RWPE1 (cell line): ENCODE data around the gene NCAM1.
"Not testable (repeated sequence)": the region's sequence is repeated elsewhere in the genome, so short reads cannot be mapped to it uniquely, and the experiment has no call there.

Source experiments
- CTCF ChIA-PET: fragments of 350-600 bp; sonication (Branson Sonifier 250); formaldehyde crosslinking; extraction: SDS; loops from one replicate; lab custom pipeline; 2021; lab: Yijun Ruan, JAX
- POLR2A ChIA-PET: fragments of 400-600 bp; formaldehyde crosslinking; extraction: SDS; loops from one replicate; lab custom pipeline; 2020; ENCODE audit warnings: antibody characterized with exemption; ENCODE audit not compliant: low non-redundant PET; lab: Yijun Ruan, JAX
- DNase-seq: peaks from one replicate; pipeline ENCODE4 v3.0.0; 2012; ENCODE audit warnings: low spot score
- H3K27ac ChIP-seq: fragments of 450-650 bp; 2 replicates; pipeline ENCODE4 v1.5.1; 2017
- CTCF ChIP-seq: fragments of 450-650 bp; conservative IDR thresholded peaks from 2 replicates; pipeline ENCODE4 v1.5.1; 2017; ENCODE audit warnings: low read depth, mild to moderate bottlenecking

NCAM1 gene

DNA sequence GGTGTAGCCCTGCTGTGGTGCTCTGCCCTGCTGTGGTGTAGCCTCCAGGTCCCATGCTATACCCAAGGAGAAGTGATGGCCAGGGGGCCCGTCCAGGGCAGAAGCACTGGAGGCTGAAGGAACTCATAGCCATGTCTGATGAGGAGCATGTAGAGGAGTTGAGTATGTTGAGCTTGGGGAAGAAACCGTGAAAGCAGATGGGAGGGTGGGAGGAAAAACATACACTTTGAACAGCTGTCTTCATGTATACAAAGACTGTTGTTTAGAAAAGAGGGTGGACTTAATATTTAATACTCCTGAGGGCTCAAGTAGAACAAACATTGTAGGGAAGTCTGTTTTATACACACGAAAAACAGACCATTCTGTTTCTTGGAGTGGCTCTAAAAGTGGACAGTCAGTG, 326.6 kb downstream of the NCAM1 start:
- ChIA-PET POLR2A (no interaction called here), CTCF (interaction anchor here (0.6 to 0.7 kb wide), 2 partner anchors 298 to 884 kb away, joined by 3 to 4 read pairs; no protein-coding TSS in a partner anchor)
- no peak for DNase-seq
- H3K27ac ChIP-seq: no peak overlapping the region
- no peak for TF ChIP-seq CTCF

DNA sequence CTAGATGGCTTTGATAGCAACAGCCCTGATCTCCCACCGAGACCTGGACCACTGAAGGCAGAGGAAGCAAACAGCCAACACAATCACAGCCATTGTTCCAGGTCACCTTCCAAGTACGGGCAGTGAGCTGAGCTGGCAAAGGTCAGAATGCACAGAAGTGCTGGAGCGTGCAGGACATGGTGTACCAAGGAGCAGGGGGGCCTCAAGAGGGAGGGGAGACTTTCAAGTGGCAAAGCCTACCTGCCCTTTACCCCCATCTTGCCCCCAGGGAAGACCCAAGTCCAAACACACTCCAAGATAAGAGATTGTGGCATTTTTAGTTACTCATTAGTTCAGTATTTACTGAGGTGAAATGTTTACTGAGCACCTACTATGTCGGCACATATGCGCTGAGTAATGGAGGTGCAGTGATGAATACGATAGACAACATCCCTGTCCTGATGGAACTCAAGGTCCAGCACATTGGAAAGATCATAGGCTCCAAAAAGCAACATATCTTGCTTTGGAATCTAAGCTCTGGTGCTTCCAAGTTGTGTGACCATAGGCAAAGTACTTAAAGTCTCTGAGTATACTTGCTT, 327.2 kb downstream of the NCAM1 start:
- no peak for TF ChIP-seq CTCF
- ChIA-PET POLR2A (interaction anchor here (0.6 kb wide), 1 partner anchor 701 kb away, joined by 3 read pairs; no protein-coding TSS in a partner anchor), CTCF (interaction anchor here (0.6 kb wide), 1 partner anchor 88 kb away, joined by 3 read pairs; no protein-coding TSS in a partner anchor)
- H3K27ac ChIP-seq: no peak overlapping the region
- no peak for DNase-seq

DNA sequence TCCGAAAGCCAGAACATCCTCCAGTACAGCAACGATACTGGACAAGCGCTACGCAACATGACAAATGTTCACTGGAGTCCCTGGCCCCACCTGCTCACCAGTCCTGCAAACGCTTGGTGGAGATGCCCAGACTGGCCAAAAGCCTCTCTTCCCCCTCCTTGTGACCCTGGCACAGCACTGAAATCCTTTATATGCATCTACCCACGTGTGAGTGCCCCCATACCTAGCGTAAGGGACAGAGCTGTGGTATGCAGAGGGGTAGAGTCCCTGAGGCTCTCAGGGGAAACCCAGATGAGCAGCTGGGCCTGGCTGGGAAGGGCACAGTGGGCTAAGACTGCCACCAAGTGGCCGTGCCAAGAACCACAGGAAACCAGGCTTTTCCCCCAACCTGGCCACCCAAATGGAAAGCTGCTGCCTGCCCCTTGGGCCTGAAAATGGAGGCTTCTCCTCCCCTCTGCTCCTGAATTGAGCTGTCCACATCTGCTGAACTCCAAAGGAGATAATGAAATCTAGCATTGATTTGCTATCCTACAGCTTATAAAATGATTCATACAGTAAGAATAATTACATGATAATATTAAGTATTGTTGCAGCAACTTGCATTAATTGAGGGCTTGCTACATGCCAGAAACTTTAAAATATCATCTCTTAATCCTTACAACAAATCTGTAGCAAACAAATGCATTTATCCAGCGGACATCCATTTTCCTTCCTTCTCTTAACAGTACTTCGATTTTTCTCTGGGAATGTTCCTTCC, 328.4 kb downstream of the NCAM1 start:
- POLR2A ChIA-PET: no interaction called here
- peak; percentile 88 for TF ChIP-seq CTCF
- DNase-seq: peak; percentile 80
- CTCF ChIA-PET: interaction anchor here (0.5 to 2.0 kb wide), 42 partner anchors 15 to 1578 kb away, joined by 3 to 33 read pairs (median 3); no protein-coding TSS in a partner anchor
- no peak overlapping the region for H3K27ac ChIP-seq

DNA sequence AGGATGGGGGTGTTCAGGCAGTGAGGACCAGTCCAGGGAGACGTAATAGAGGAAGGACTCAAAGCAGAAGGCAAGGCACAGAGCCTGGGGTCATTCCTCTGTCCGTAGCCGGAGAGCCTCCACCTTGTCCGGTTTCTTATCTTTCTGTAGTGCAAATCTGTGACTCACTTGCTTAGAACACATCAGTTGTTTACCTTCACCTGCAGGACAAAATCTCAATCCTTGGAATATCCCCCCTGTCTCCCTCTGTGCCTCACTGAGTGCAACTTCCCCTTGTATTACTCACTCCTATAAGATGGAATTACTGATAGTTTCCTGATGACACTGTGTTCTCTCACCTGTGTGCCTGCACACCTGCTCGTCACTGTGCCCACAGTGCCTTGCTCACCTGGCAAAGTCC, 332.7 kb downstream of the NCAM1 start:
- CTCF ChIA-PET: no interaction called here
- POLR2A ChIA-PET: no interaction called here
- no peak overlapping the region for H3K27ac ChIP-seq

DNA sequence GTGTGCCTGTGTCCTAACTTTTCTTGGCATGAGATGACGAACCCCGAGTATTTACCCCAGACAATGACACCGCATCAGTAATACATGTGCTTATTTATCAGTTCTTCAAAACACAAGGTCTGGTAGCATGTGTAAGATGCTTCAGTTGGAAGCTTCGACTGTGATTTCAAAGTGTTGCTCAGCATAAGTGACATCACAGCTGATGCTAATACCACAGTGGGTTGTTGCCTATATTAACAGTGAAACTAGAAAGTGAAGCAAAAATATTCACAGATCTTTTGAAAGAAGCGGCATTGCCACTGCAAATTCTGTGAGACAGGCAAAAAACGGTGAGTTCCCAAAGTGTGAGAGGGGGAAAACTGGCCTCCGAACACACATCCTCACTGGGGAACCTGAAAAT, 334.8 kb downstream of the NCAM1 start:
- no peak for TF ChIP-seq CTCF
- POLR2A ChIA-PET: no interaction called here
- CTCF ChIA-PET: no interaction called here
- DNase-seq: no peak
- H3K27ac ChIP-seq: no peak overlapping the region

More for the DNA sequence above, 332.7 kb downstream of the NCAM1 start:
- DNase-seq: no peak
- no peak for TF ChIP-seq CTCF

- no peak for TF ChIP-seq CTCF
- no peak for DNase-seq
- ChIA-PET POLR2A (no interaction called here), CTCF (no interaction called here)
- H3K27ac ChIP-seq: no peak overlapping the region
These were observed 335.4 kb downstream of the NCAM1 start for GRCh38 chr11:113296447-113297205.

GRCh38 chr11:113298496-113298895, 337.3 kb downstream of the NCAM1 start:
- DNase-seq, CTCF ChIA-PET, POLR2A ChIA-PET, H3K27ac ChIP-seq: not testable (repeated sequence)
